DMS53 treated with DMSO at 0.1 percent for 48 hours (cell line): ENCODE data around the gene FRMD8.
"Not testable (repeated sequence)": the region's sequence is repeated elsewhere in the genome, so short reads cannot be mapped to it uniquely, and the experiment has no call there.

Experiments used
- DNase-seq: peaks from one replicate; lab custom pipeline; 2025; ENCODE audit not compliant: unreplicated experiment; lab: John Stamatoyannopoulos, UW

The FRMD8 gene

DNA sequence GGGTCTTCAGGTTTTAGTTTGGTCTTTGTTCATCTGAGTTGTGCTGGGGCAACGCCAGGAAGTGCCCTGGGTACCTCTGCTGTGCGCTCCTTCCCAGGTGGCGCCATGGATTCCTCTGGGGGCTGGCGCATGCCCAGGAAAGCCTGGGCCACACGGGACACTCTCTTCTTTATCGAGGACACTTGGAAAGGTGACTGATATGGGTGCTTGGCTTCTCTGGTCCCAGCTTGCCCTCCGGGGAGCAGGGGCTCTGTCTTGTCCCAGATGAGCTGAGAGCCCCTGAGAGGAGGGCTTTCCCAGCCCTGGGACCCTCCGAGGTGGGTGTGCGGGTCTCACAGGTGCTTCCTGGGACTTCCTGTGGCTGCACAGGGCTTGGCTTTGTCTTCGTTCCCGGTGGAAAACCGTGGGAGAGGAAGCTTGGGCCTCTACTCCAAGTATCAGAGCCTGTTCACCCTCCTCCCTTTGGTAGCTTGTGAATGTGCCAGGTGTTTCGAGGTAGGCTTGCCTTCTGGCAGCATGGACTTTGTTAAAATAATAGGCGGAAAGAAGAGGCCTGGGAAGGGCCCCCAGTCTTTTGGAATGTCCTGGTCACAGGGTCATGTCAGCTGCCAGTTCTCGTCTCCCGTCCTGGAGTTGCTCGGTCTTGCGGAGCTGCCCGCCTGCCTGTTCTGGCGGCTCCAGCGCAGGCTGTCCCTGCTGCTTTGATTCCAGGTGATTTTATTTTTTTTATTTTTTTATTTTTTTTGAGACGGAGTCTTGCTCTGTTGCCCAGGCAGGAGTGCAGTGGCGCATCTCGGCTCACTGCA lies 26.0 kb downstream of the FRMD8 start:
- DNase-seq = no peak

GRCh38 chr11:65413077-65413664 lies 26.7 kb downstream of the FRMD8 start:
- DNase-seq = not testable (repeated sequence)

DNA sequence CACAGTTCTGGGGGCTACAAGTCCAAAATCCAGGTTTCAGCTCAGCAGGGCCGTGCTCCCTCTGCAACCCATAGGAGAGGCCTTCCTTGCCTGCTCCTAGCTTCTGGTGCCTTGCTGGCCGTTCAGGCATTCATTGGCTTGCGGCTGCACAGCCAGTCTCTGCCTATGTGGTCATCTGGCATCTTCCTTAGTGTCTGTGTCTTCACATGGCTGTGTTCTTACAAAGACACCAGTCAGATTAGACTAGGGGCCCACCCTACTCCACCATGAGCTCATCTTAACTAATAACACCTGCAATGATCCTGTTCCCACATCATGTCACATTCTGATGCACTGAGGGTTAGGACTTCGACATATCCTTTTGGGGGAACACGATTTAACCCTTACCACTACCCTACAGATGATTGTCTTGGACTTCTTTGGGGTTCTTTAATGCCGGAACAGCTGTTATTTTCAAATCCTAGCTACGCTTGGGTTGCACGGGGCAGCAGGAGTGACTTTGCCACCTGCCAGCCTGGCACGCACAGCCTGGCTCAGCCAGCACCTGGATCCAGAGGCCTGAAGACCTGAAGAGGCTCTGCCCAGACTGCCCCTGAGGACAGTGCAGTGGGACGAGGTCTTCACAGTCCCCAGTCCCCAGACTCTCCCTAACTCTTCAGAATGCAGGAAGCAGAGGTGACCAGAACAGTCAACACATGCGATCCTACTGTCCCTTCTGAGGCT lies 28.5 kb downstream of the FRMD8 start:
- peak; percentile 74 for DNase-seq

- no peak for DNase-seq
Observed at GRCh38 chr11:65415499-65416340, 29.3 kb downstream of the FRMD8 start.

- DNase-seq = peak; percentile 74
Observed at GRCh38 chr11:65416341-65416824, 29.9 kb downstream of the FRMD8 start.

- no peak for DNase-seq
Observed at GRCh38 chr11:65416841-65417701, 30.6 kb downstream of the FRMD8 start.

DNA sequence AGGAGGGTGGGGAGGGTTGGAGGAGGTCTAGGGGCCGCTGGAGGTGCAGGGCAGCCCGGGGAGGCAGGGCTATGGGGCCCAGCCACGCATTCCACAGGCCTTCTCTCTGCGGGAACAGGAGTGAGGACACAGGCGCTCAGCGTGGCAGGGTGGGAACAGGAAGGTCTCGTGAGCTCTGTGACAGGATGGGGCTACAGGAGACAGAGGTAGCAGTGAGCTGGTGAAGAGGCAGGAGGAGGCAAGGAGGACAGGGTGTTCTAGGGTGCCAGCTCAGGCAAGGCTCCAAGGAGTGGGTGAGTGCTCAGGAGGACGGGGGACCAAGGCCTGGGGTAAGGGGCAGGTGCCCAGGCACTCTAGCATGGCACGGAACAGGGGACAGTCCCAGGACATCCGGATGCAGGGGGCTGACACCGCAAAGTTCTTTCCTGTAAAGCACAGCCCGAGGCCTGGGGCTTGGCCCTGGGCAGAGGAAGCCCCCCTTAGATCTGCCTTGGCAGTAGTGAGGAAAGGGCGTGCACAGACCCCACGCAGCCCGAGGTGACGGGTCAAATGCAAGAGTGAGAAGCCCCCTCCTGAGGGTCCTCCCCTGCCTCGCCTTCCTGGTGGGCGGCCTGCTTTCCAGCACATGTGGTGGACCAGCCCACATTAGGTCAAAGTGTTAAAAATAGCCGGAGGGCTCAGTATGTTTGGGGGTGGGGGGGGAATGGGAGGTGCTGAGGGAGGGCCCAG lies 31.4 kb downstream of the FRMD8 start:
- DNase-seq = no peak

- DNase-seq = no peak
Observed at GRCh38 chr11:65418431-65418680, 31.9 kb downstream of the FRMD8 start.

DNA sequence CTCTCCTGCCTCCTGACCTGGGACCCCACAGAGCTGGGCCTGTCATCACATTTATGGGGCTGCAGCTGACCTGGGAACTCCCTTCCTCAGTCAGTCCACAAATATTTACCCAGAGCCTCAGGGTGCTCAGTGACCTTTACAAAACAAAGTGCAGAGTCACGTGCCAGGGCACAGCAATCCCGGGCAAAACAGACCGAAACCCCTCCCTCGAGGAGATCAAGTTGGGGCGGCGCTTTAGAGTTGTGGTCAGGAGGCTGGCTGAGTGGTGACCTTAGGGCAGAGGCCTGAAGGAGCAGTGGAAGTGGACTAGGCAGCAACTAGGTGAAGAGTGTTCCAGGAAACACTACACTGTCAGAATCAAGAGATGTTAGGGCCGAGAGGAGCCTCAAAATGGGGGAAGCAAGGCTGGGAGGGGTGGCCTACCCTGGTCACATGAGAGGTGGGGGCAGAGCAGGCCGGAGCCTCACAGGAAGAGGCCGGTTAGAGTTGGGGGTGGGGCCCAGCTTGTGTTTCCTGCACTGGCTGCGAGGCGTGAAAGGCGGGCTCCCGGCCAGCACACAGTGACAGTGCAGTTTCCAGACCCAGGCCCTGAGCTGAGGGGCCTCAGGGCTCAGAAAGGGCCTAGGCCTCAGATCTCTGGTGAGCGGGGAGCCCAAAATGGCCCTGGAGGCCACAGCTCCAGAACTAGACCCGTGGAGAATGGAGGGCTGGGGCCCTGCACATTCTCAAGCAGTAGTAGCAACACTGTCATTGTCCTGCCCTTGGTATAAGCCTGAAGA lies 32.4 kb downstream of the FRMD8 start:
- DNase-seq = peak; percentile 98

DNA sequence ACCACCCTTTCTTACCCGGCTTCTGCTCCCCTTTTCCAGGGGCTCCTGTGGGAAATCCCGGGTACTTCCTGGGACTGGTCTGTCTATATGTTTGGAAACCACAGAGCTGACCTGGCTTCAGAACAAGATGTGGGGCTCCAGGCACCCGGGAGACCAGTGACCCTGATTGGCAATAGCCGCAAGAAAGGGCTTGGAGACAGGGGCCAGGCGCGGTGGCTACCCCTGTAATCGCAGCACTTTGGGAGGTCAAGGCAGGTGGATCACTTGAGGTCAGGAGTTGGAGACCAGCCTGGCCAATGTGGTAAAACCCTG lies 33.0 kb downstream of the FRMD8 start:
- no peak for DNase-seq

DNA sequence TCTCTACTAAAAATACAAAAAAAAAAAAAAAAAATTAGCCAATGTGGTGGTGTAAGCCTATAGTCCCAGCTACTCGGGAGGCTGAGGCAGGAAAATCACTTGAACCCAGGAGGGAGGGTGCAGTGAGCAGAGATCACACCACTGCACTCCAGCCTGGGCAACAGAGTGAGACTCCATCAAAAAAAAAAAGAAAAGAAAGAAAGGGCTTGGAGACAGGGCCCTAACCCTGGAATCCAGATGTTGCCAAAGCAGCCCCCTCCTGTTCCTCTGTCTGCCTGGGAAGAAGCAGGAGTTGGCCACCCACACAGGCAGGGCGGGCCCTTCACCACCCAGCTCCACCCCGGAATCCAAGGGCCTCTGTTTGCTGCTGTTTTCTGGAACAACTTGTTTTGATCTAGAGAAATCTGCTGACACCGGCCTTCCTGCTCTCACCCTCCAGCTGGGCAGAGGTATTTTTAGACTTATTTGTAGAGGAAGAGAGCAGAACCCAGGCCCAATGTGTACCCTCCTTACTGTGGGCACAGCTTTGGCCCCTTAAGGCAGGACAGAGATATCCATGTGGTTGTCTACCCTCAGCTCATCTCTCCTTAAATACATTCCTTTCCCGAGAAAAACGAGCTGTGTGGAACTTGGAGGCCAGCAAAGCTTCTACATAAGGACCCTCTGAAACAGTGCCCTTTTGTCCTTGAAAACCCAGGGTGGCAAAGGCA lies 33.5 kb downstream of the FRMD8 start:
- DNase-seq = peak; percentile 87

GRCh38 chr11:65420506-65420905 lies 34.1 kb downstream of the FRMD8 start:
- no peak for DNase-seq

DNA sequence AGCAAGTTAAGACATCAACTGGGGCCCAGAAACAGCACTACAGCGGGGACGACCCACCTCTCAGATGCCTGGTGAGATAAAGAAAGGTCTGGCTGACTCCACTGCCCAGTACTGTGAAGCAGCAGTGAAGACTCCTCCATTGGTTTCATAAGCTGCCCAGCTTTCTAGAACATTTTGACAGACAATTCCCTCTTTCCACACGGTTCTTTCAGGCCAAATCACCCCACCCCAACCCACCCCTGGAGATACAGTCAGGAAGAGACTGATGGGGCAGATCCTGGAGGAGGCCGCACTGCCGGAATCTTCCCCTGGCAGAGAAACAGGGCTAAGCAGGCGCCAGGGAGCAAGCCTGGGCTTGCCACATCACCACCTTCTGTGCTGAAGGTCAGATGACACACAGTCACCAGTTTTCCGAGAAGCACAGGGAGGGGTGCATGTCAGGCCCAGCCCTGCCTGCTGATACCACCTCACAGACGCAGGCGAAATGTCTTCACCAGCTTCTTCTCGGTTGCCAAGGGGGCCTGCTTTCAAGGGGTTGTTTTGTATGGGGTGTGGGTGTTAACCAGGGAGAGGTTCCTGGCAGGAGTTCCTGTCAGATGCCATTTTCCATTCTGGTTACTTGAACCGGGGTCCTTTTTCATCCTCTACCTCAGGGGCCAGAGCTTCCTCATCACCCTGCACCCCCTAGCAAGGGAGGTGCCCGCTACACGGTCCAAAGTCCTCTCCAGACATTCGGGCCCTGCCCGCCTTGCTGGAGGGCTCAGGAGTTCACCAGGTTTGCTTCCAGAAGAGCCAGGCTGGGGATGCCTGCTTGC lies 34.7 kb downstream of the FRMD8 start:
- DNase-seq = peak; percentile 93

DNA sequence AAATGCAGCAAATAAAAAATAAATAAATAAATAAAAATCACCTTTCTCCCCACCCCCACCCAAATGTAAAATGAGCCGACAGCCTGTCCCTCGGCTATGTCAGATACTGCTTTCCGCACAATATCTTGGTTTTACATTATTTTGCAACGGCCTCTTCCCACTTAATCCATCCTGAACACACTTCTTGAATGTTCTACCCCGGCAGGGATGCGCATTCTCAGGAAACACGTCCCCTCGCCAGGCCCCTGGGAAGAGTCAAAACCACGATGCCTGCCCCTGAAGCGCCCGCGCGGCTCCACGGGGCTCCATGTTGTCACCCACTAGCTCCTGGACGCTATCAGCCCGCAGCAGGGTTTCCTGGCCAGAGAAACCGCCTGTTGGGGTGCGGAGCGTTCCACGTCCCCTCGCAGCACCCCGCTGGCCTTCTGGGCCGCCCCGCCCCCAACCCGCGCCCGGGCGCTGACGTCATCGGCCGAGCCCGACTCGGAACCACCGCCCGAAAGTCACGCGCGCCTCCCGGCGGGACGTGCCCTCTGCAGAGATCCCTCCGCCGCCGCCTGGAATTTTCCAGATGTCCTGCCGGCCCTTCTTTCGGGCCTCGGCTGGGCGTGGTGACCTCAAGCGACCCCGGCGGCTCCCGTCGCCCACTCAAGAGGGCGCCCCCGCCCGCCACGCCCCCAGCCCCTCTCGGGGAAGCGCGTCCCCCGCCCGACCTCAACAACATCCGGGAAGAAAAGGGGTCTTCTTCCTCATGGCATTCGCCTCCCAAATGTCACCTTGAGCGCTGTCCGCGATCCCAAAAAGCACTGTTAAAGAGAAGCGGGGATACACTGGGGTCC lies 35.6 kb downstream of the FRMD8 start:
- DNase-seq = peak; percentile 77

- peak; percentile 58 for DNase-seq
Observed at GRCh38 chr11:65422633-65423515, 36.4 kb downstream of the FRMD8 start, which contains the start of gene NEAT1. Gene NEAT1, plus strand, starts transcription at chr11:65422798.
